Smooth muscle cell (in vitro differentiated cells): ENCODE data around the gene GH1. TPM values are rescaled to one million over a fixed set of nuclear protein-coding genes. Genes with fewer than 3 reads are reported as not detected.

Experiments
- DNase-seq: peaks from one replicate; lab custom pipeline; 2025; ENCODE audit not compliant: unreplicated experiment; lab: John Stamatoyannopoulos, UW
- H2AFZ ChIP-seq: fragments of 200-600 bp; sonication (generic); 2 replicates; pipeline ENCODE4 v1.6.0; 2016; ENCODE audit warnings: antibody characterized with exemption, low read depth, mild to moderate bottlenecking
- H3F3A ChIP-seq: fragments of 200-600 bp; sonication (generic); 2 replicates; pipeline ENCODE4 v1.6.0; 2017; ENCODE audit warnings: antibody characterized with exemption, low read depth
- H3K27ac ChIP-seq: fragments of 200-600 bp; sonication (generic); 2 replicates; pipeline ENCODE4 v1.5.1; 2016; ENCODE audit warnings: low read depth, mild to moderate bottlenecking
- H3K27me3 ChIP-seq: fragments of 200-600 bp; sonication (generic); 2 replicates; pipeline ENCODE4 v1.6.1; 2016; ENCODE audit warnings: low read depth, mild to moderate bottlenecking
- H3K36me3 ChIP-seq: fragments of 200-600 bp; sonication (generic); 2 replicates; pipeline ENCODE4 v1.5.1; 2016; ENCODE audit warnings: low read depth
- H3K4me1 ChIP-seq: fragments of 200-600 bp; sonication (generic); 2 replicates; pipeline ENCODE4 v1.5.1; 2016; ENCODE audit warnings: low read depth
- H3K4me2 ChIP-seq: fragments of 200-600 bp; sonication (generic); 2 replicates; pipeline ENCODE4 v1.6.0; 2016; ENCODE audit warnings: mild to moderate bottlenecking
- H3K4me3 ChIP-seq: fragments of 200-600 bp; sonication (generic); 2 replicates; pipeline ENCODE4 v1.5.1; 2016; ENCODE audit warnings: mild to moderate bottlenecking
- H3K79me2 ChIP-seq: fragments of 200-600 bp; sonication (generic); 2 replicates; pipeline ENCODE4 v1.6.0; 2016; ENCODE audit warnings: low read depth, mild to moderate bottlenecking
- H3K9ac ChIP-seq: fragments of 200-600 bp; sonication (generic); 2 replicates; pipeline ENCODE4 v1.6.0; 2016; ENCODE audit warnings: low read depth
- H3K9me3 ChIP-seq: fragments of 200-600 bp; sonication (generic); replicated peaks from 2 replicates; pipeline ENCODE4 v1.5.1; 2016; ENCODE audit warnings: low read depth
- H4K20me1 ChIP-seq: fragments of 200-600 bp; sonication (generic); 2 replicates; pipeline ENCODE4 v1.6.0; 2016; ENCODE audit warnings: low read depth
- WGBS: methylation state at CpG from one replicate; pipeline ENCODE4 v1.1.7; 2016; ENCODE audit warnings: low lambda C conversion rate; 5-methylcytosine and 5-hydroxymethylcytosine counted together
- polyA plus RNA-seq: library from polyadenylated mRNA; unstranded; fragments of >200 nt; fragmentation: Nextera tagmentation; extraction: Ambion mirVana; gene quantifications from 2 replicates; pipeline ENCODE4 v1.2.1, GENCODE V29; 2016
- total RNA-seq: library from RNA; depleted of rRNA; stranded (reverse); fragments of >200 nt; gene quantifications from 2 replicates; pipeline ENCODE4 v1.2.3, GENCODE V29; 2014
- TF ChIP-seq, protein P1 (sequence below): fragments of 200-600 bp; sonication (generic); IDR thresholded peaks from 2 replicates; pipeline ENCODE4 v1.5.1; 2017; ENCODE audit warnings: borderline replicate concordance, mild to moderate bottlenecking, antibody characterized with exemption; ENCODE audit not compliant: insufficient read depth, poor library complexity, severe bottlenecking

Gene GH1
- total and polyA plus RNA-seq, 2 experiments from 2014 or later, result not detected

- Histone ChIP-seq H3K9ac (no peak overlapping the region), H3K4me3 (no peak overlapping the region), H4K20me1 (no peaks in the 10 kb centered on the region), H3K4me2 (no peak overlapping the region), H2AFZ (no peak overlapping the region), H3K9me3 (no peaks in the 10 kb centered on the region), H3K79me2 (no peaks in the 10 kb centered on the region), H3K27ac (no peak overlapping the region), H3K4me1 (no peaks in the 10 kb centered on the region), H3K27me3 (no peaks in the 10 kb centered on the region), H3K36me3 (no peaks in the 10 kb centered on the region), H3F3A (no peaks in the 10 kb centered on the region)
- no peak for DNase-seq
- TF ChIP-seq, protein P1, sequence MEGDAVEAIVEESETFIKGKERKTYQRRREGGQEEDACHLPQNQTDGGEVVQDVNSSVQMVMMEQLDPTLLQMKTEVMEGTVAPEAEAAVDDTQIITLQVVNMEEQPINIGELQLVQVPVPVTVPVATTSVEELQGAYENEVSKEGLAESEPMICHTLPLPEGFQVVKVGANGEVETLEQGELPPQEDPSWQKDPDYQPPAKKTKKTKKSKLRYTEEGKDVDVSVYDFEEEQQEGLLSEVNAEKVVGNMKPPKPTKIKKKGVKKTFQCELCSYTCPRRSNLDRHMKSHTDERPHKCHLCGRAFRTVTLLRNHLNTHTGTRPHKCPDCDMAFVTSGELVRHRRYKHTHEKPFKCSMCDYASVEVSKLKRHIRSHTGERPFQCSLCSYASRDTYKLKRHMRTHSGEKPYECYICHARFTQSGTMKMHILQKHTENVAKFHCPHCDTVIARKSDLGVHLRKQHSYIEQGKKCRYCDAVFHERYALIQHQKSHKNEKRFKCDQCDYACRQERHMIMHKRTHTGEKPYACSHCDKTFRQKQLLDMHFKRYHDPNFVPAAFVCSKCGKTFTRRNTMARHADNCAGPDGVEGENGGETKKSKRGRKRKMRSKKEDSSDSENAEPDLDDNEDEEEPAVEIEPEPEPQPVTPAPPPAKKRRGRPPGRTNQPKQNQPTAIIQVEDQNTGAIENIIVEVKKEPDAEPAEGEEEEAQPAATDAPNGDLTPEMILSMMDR, result no peak
- WGBS, result 88% methylated on average over 6 of the region's 6 CpGs
These were observed 21.2 kb upstream of the GH1 start for GRCh38 chr17:63939884-63940283.

- no peak overlapping the region for H3K4me2 ChIP-seq
- TF ChIP-seq, protein P1, result no peak
- no peaks in the 10 kb centered on the region for H4K20me1 ChIP-seq
- H3K9ac ChIP-seq, result no peak overlapping the region
- WGBS, result 95% methylated on average over 9 of the region's 9 CpGs
- no peak overlapping the region for H2AFZ ChIP-seq
- H3K36me3 ChIP-seq, result no peaks in the 10 kb centered on the region
- H3K79me2 ChIP-seq, result no peaks in the 10 kb centered on the region
- H3K4me3 ChIP-seq, result no peak overlapping the region
- H3F3A ChIP-seq, result no peaks in the 10 kb centered on the region
- H3K27ac ChIP-seq, result no peak overlapping the region
- no peaks in the 10 kb centered on the region for H3K4me1 ChIP-seq
- no peaks in the 10 kb centered on the region for H3K27me3 ChIP-seq
- DNase-seq, result no peak
- no peaks in the 10 kb centered on the region for H3K9me3 ChIP-seq
These were observed 20.8 kb upstream of the GH1 start for GRCh38 chr17:63939401-63939800.

GRCh38 chr17:63937920-63938319, 19.3 kb upstream of the GH1 start:
- no peak overlapping the region for H2AFZ ChIP-seq
- no peak overlapping the region for H3K9ac ChIP-seq
- H3K4me1 ChIP-seq, result no peaks in the 10 kb centered on the region
- H3K4me2 ChIP-seq, result no peak overlapping the region
- no peaks in the 10 kb centered on the region for H4K20me1 ChIP-seq
- H3K27me3 ChIP-seq, result no peaks in the 10 kb centered on the region
- H3K36me3 ChIP-seq, result no peaks in the 10 kb centered on the region
- no peaks in the 10 kb centered on the region for H3K9me3 ChIP-seq
- TF ChIP-seq, protein P1, result no peak
- H3F3A ChIP-seq, result no peaks in the 10 kb centered on the region
- no peak overlapping the region for H3K27ac ChIP-seq
- WGBS, result 94% methylated on average over 4 of the region's 4 CpGs
- no peak for DNase-seq
- H3K4me3 ChIP-seq, result no peak overlapping the region
- H3K79me2 ChIP-seq, result no peaks in the 10 kb centered on the region

GRCh38 chr17:63937319-63937718, 18.7 kb upstream of the GH1 start:
- no peaks in the 10 kb centered on the region for H3K27me3 ChIP-seq
- no peak overlapping the region for H3K9ac ChIP-seq
- H3K4me3 ChIP-seq, result no peak overlapping the region
- no peak for DNase-seq
- TF ChIP-seq, protein P1, result no peak
- 77% methylated on average over 6 of the region's 6 CpGs for WGBS
- H3K4me2 ChIP-seq, result no peak overlapping the region
- no peaks in the 10 kb centered on the region for H3F3A ChIP-seq
- no peaks in the 10 kb centered on the region for H3K36me3 ChIP-seq
- no peaks in the 10 kb centered on the region for H3K9me3 ChIP-seq
- no peaks in the 10 kb centered on the region for H3K79me2 ChIP-seq
- no peak overlapping the region for H2AFZ ChIP-seq
- no peaks in the 10 kb centered on the region for H3K4me1 ChIP-seq
- no peaks in the 10 kb centered on the region for H4K20me1 ChIP-seq
- no peak overlapping the region for H3K27ac ChIP-seq
